Activated T-cell treated with anti-CD3 and anti-CD28 coated beads for 1 hour (primary cell): Measurements from ENCODE around the gene TAB3.
"Not testable (repeated sequence)": the region's sequence is repeated elsewhere in the genome, so short reads cannot be mapped to it uniquely, and the experiment has no call there.

ENCODE experiments used
- DNase-seq: peaks from one replicate; pipeline ENCODE4 v3.0.0-alpha.2; 2020; ENCODE audit warnings: low read depth

The TAB3 gene

DNA sequence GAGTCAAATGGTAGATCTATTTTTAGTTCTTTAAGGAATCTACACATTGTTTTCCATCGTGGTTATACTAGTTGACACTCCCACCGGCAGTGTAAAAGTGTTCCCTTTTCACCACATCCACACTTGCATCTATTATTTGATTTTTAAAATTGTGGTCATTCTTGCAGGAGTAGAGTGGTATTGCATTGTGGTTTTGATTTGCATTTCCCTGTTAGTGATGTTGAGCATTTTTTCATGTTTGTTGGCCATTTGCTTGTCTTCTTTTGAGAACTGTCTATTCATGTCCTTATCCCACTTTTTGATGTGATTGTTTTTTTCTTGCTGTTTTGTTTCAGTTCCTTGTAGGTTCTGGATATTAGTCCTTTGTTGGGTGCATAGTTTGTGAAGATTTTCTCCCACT lies 70.0 kb downstream of the TAB3 start:
- DNase-seq = no peak

DNA sequence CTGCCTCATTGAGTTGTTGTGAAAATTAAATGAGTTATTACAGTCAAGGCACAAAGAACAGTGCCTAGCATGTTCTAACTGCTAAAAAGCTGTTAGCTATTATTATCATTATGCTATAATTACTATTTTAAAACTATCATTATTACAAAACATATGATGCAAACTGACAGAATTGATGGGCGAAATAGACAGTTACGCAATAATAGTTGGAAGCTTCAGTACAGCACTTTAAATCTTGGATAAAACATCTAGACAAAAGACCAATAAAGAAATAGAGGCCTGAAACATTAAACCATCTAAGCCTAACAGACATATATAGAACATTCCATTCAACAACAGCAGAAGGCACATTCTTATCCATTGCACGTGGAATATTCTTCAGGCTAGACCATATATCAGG lies 73.0 kb downstream of the TAB3 start:
- no peak for DNase-seq

DNA sequence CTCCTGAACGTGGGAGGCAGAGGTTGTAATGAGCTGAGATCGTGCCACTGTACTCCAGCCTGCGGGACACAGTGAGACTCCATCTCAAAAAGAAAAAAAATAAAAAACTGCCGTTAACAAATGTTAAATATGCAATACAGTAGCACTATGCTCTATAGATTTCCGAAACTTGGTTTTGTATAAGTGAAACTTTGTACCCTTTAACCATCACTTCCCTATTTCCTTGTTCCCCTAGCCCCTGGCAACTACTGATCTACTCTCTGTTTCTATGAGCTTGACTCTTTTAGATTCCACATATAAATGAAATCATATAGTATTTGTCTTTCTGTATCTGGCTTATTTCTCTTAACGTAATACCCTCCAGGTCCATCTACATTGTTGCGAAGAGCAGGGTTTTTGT lies 74.1 kb downstream of the TAB3 start:
- DNase-seq = no peak

DNA sequence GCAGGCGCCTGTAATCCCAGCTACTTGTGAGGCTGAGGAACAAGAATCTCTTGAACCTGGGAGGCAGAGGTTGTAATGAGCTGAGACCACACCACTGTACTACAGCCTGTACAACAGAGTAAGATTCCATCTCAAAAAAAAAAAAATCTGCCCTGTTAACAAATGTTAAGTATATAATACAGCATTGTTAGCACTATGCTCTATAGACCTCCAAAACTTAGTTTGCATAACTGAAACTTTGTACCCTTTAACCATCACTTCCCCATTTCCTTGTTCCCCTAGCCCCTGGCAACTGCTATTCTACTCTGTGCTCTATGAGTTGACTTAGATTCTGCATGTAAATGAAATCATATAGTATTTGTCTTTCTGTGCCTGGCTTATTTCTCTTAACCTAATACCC lies 76.7 kb downstream of the TAB3 start:
- DNase-seq = no peak

DNA sequence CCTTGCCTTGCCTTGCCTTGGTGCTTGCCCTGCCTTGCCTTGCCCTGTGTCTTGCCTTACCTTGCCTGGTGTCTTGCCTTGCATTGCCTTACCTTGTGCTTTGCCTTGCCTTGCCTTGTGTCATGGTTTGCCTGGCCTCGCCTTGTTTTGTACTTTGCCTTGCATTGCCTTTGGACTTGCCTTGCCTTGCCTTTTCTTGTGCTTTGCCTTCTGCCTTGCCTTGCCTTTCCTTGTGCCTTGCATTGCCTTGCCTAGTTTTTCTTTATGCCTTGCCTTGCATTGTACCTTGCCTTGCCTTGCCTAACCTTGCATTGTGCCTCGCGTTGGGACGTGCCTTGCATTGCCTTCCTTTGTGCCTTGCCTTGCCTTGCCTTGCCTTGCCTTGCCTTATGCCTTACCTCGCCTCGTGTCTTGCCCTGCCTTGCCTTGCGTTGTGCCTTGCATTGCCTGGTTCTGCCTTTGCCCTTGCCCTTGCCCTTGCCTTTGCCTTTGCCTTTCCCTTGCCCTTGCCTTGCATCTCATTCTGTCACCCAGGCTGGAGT lies 82.8 kb downstream of the TAB3 start:
- no peak for DNase-seq

DNA sequence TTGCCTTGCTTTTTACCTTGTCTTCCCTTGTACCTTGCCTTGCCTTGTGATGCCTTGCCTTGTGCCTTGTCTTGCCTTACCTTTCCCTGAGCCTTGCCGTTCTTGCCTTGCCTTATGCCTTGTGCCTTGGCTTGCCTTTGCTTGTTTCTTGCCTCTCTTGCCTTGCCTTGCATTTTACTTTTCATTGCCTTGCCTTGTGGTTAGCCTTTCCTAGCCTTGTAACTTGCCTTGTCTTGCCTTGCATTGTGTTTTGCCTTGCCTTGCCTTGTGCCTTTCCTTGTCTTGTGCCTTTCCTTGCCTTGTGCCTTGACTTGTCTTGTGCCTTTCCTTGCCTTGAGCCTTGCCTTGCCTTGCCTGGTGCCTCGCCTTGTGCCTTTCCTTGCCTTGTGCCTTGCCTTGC lies 84.6 kb downstream of the TAB3 start:
- DNase-seq = no peak

DNA sequence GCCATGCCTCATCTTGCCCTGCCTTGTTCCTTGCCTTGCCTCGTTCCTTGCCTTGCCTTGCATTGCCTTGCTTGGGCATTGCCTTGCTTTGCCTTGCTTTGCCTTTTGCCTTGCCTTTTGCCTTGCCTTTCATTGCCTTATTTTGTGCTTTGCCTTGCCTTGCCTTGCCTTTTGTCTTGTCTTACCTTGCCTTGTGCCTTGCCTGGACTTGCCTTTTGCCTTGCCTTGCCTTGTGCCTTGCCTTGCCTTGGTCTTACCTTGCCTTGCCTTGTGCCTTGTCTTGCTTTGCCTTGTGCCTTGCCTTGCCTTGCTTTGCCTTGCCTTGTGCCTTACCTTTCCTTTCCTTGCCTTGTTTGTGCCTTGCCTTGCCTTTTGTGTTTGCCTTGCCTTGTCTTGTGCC lies 88.2 kb downstream of the TAB3 start:
- no peak for DNase-seq

DNA sequence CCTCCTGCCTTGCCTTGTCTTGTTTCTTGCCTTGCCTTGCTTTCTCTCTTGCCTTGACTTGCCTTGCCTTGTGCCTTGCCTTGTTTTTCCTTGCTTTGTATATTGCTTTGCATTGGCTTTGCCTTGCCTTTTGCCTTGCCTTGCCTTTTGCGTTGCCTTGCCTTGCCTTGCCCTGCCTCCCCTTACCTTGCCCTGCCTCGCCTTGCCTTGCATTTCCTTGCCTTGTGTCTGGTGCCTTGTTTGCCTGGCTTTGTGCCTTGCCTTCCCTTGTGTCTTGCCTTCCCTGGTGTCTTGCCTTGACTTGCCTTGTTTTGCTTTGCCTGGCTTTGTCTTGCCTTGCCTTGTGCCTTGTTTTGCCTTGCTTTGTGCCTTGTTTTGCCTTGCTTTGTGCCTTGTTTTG lies 89.7 kb downstream of the TAB3 start:
- DNase-seq = no peak

DNA sequence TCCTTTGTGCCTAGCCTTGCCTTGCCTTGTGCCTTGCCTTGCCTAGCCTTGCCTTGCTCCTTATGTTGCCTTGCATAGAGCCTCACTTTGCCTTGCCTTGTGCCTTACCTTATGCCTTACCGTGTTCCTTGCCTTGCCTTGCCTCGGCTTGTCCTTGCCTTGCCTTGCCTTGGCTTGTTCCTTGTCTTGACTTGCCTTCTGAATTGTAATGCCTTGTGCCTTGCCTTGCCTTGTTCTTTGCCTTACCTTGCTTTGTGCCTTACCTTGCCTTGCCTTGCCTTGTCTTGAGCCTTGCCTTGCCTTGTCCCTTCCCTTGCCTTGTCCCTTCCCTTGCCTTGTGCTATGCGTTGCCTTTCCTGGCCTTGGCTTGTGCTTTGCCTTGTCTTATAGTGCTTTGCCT lies 90.2 kb downstream of the TAB3 start:
- DNase-seq = no peak

DNA sequence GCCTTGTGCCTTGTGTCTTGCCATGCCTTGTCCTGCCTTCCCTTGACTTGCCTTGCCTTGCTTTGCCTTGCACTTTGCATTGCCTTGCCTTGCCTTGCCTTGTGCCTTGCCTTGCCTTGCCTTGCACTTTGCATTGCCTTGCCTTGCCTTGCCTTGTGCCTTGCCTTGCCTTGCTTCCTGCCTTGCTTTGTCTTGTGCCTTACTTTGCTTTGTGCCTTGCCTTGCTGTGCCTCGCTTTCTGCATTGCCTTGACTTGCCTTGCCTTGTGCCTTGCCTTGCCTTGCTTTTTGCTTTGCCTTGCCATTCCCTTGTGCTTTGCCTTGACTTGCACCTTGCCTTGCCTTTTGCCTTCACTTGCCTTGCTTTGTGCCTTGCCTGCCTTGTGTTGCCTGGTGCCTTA lies 91.8 kb downstream of the TAB3 start:
- DNase-seq = not testable (repeated sequence)

DNA sequence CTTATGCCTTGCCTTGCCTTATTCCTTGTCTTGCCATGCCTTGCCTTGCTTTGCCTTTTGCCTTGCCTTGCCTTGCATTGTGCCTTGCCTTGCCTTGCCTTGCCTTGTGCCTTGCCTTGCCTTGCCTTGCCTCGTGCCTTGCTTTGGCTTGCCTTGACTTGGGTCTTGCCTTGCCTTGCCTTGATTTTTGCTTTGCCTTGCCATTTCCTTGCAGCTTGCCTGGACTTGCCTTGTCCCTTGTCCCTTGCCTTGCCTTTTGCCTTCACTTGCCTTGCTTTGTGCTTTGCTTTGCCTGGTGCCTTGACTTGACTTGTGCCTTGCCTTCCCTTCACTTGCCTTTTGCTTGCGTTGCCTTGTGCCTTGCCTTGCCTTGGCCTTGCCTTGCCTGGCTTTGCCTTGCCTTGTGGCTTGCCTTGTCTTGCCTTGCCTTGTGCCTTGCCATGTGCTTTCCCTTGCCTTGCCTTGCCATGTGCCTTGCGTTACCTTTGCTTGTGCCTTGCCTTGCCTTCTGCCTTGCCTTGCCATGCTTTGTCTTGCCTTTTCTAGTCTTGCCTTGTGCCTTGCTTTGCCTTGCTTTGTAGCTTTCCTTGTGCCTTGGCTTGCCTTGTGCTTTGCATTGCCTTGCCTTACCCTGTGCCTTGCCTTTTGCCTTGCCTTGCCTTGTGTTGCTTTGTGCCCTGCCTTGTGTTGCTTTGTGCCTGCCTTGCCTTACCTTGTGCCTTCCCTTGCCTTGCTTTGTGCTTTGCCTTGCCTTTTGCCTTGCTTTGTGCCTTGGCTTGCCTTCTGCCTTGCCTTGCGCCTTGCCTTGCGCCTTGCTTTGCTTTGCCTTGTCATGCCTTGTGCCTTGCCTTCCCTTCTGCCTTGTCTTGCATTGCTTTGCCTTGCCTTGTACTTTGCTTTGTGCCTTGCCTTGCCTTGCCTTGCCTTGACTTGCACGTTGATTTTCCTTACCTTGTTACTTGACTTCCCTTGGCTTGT lies 92.8 kb downstream of the TAB3 start:
- no peak for DNase-seq

DNA sequence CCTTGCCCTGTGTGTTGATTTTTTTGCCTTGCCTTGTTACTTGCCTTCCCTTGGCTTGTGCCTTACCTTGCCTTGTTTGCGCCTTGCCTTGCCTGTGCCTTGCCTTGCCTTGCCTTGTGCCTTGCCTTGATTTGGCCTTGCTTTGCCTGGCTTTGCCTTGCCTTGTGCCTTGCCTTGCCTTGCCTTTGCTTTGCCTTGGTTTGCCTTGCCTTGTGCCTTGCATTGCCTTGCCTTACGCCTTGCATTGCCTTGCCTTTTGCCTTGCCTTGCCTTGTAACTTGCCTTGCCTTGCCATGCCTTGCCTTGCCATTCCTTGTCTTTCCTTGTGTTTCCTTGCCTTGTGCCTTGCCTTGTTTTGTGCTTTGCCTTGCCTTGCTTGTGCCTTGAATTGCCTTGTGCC lies 94.6 kb downstream of the TAB3 start:
- DNase-seq = no peak

DNA sequence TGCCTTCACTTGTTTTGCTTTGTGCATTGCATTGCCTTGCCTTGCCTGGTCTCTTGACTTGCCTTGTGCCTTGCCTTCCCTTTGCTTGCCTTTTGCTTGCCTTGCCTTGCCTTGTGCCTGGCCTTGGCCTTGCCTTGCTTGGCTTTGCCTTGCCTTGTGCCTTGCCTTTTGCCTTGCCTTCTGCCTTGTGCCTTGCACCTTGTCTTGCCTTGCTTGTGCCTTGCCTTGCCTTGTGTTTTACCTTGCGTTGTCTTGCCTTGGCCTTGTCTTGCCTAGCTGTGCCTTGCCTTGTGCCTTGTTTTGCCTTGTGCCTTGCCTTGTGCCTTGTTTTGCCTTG lies 95.3 kb downstream of the TAB3 start:
- no peak for DNase-seq

DNA sequence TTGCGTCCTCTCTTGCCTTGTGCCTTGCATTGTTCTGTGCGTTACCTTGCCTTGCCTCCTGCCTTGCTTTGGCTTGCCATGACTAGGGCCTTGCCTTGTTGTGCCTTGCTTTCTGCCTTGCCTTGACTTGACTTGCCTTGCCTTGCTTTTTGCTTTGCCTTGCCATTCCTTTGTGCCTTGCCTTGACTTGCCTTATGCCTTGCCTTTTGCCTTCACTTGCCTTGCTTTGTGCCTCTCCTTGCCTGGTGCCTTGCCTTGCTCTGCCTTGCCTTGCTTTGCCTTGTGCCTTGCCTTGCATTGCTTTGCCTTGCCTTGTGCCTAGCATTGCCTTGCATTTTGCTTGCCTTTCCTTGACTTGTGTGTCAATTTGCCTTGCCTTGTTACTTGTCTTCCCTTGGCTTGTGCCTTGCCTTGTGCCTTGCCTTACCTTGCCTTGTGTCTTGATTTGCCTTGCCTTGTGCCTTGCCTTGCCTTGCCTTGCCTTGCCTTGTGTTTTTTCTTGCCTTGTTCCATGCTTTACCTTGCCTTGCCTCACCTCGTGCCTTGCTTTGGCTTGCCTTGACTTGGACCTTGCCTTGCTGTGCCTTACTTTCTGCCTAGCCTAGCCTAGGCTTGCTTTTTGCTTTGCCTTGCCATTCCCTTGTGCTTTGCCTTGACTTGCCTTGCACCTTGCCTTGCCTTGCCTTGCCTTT lies 95.8 kb downstream of the TAB3 start:
- DNase-seq = no peak

DNA sequence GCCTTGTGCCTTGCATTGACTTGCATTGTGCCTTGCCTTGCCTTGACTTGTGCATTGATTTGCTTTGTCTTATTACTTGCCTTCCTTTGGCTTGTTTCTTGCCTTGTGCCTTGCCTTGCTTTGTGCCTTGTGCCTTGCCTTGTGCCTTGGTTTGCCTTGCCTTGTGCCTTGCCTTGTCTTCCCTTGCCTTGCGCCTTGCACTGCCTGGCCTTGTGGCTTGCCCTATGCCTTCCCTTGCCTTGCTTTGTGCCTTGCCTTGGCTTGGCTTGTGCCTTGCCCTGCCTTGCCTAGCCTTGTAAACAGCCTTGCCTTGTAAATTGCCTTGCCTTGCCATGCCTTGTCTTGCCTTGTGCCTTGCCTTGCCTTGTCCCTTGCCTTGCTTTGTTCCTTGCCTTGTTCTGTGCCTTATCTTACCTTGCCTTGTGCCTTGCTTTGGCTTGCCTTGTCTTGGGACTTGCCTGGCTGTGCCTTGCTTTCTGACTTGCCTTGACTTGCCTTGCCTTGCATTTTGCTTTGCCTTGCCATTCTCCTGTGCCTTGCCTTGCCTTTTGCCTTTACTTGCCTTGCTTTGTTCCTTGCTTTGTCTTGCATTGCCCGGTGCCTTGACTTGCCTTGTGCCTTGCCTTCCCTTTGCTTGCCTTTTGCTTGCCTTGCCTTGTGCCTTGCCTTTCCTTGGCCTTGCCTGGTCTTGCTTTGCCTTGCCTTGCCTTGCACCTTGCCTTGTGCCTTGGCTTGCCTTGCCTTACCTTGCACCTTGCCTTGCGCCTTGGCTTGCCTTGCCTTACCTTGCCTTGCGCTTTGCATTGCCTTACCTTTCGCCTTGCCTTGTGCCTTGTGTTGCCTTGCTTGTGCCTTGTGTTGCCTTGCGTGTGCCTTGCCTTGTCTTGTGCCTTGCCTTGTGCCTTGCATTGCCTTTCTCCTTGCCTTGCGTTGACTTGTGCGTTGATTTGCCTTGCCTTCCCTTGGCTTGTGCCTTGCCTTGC lies 97.5 kb downstream of the TAB3 start:
- no peak for DNase-seq

DNA sequence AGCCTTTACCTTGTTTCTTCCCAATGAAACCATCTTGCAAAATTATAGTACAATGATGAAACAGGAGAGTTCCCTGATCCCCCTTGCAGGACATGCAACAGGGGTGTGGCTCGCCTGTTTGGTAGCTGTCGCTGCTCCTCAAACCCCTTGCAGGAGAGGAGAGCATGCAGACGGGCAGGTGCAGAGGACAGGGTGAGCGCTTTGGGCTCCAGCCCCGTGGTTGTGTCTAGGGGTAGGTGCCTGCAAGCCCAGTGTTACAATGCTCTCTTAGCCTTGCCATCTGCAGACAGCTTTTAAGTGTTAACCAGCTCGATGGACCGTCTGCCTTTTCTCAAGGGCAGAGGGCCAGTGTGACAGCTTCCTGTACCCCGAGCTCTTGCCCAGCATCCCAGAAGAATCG lies 102.0 kb downstream of the TAB3 start:
- no peak for DNase-seq

DNA sequence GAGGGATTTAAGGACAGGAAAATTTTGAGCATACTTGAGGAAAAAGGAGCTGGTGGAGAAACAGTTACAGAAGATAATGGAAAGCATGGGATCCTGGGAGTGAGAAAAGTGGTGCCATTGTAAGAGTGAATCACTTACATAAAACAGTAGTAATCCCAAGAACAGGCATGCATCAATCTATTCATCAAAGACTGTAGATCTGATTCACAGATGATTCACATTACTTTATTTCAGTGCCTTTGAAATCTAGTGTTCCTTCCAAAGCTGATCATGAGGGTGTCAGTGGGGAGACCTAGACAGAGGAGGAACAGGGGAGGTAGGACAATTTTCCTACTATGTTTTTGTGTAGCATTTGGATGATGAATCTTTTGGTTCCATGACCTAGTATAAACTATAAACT lies 102.7 kb downstream of the TAB3 start:
- DNase-seq = no peak

DNA sequence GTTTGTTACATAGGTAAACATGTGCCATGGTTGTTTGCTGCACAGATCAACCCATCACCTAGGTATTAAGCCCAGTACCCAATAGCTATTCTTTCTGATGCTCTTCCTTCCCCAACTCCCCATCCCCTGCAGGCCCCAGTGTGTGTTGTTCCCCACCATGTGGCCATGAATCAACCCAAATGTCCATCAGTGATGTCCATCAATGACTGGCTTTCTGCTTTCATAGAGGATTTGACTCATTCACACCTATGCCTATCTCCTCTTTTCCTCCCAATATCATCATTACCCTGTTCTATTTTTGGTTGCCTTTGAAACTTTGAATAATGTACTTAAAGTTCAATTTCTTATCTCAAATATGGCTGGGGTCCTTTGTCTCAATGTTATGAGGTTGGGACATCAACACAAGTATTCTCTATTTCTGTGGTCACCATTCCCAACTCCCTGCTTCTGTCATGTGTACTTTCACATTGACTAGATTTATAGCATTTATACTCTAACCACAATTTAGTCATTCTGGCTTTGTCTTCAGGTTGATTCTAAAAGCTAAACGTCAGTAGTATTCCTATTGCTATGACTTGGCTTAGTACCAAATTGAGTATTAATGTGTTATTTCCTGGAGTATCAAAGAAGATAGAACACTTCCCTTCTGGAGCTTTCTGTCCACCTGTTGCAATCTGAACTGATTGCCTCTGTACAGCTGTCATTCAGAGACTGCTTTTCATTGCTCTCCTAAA lies 107.2 kb downstream of the TAB3 start:
- DNase-seq = no peak

DNA sequence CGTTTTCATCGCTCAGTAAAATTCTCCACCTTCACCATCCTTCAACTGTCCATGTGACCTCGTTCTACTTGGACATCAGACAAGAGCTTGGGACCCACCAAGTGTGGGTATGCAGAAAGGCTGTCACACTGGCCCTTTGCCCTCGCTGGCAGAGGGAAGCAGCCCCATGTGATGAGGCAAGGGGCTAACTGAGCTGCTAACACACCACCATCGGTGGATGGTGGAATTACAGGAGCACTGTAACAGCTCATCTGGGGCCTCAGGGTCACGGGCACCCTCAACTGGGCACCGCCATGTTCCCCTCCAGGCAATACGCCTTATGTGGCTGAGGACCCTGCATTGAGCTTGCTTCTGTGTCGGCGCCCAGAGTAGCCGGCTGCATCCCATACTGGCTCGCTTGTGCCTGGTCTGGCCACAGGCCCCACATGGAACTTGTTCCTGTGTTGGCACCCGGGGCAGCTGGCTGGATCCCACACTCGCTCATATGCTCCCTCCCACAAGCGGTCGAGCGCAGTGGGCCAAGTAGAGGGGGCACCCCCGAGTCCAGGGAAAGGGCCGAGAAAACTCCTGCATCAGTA lies 109.5 kb downstream of the TAB3 start:
- no peak for DNase-seq

DNA sequence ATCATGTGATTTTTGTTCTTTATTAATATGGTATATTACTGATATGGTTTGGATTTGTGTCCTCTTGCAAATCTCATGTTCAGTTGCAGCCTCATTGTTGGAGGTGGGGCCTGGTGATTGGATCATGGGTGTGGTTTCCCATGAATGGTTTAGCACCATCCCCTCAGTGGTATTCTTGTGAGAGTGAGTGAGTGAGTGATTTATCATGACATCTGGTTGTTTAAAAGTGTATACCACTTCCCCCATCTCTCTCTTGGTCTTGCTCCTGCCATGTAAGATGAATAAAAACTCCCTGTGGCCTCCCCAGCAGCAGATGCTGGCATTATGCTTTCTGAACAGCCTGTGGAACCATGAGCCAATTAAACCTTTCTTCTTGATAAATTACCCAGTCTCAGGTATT lies 111.5 kb downstream of the TAB3 start:
- DNase-seq = no peak
